Measurements from ENCODE around the gene SMARCD3.

SMARCD3 gene

GRCh38 chr7:151251328-151251688 lies 2.8 kb upstream of the SMARCD3 start:
- TF ChIP-seq PAX5 (IDR thresholded peaks at IDR 0.05; ENCODE audit: insufficient read depth, low read length, severe bottlenecking) = no peak
- no peak for TF ChIP-seq TAF1 (IDR thresholded peaks at IDR 0.05; ENCODE audit: low read depth, low read length)
- no peak for TF ChIP-seq POLR2AphosphoS5 (IDR thresholded peaks at IDR 0.05; ENCODE audit: low read depth, low read length)
- TF ChIP-seq SPI1 (IDR thresholded peaks at IDR 0.05; ENCODE audit: low read depth, low read length) = no peak
- TF ChIP-seq POU2F2 (IDR thresholded peaks at IDR 0.05; ENCODE audit: low read depth, low read length) = no peak
- no peak for TF ChIP-seq POLR2A (IDR thresholded peaks at IDR 0.05; ENCODE audit: low read depth, low read length)
- FAIRE-seq = no peak
- no peak for DNase-seq (ENCODE audit: insufficient read length, low spot score)

- no peak for DNase-seq (ENCODE audit: insufficient read length, low spot score)
- no peak for FAIRE-seq
- no peak for TF ChIP-seq SPI1 (IDR thresholded peaks at IDR 0.05; ENCODE audit: low read depth, low read length)
- TF ChIP-seq POLR2AphosphoS5 (IDR thresholded peaks at IDR 0.05; ENCODE audit: low read depth, low read length) = no peak
- TF ChIP-seq TAF1 (IDR thresholded peaks at IDR 0.05; ENCODE audit: low read depth, low read length) = no peak
- no peak for TF ChIP-seq POU2F2 (IDR thresholded peaks at IDR 0.05; ENCODE audit: low read depth, low read length)
- no peak for TF ChIP-seq PAX5 (IDR thresholded peaks at IDR 0.05; ENCODE audit: insufficient read depth, low read length, severe bottlenecking)
- no peak for TF ChIP-seq POLR2A (IDR thresholded peaks at IDR 0.05; ENCODE audit: low read depth, low read length)
Observed at GRCh38 chr7:151250181-151251132, 2.0 kb upstream of the SMARCD3 start.

- no peak for TF ChIP-seq POLR2A (IDR thresholded peaks at IDR 0.05; ENCODE audit: low read depth, low read length)
- TF ChIP-seq SPI1 (IDR thresholded peaks at IDR 0.05; ENCODE audit: low read depth, low read length) = no peak
- TF ChIP-seq POU2F2 (IDR thresholded peaks at IDR 0.05; ENCODE audit: low read depth, low read length) = no peak
- TF ChIP-seq TAF1 (IDR thresholded peaks at IDR 0.05; ENCODE audit: low read depth, low read length) = no peak
- TF ChIP-seq POLR2AphosphoS5 (IDR thresholded peaks at IDR 0.05; ENCODE audit: low read depth, low read length) = no peak
- TF ChIP-seq PAX5 (IDR thresholded peaks at IDR 0.05; ENCODE audit: insufficient read depth, low read length, severe bottlenecking) = no peak
- FAIRE-seq (no peak), DNase-seq (ENCODE audit: insufficient read length, low spot score) (no peak)
Observed at GRCh38 chr7:151249732-151250072, 1.2 kb upstream of the SMARCD3 start.

- peak; percentile 16 for FAIRE-seq
- DNase-seq (ENCODE audit: insufficient read length, low spot score) = no peak
Observed at GRCh38 chr7:151249034-151249731, 689 bp upstream of the SMARCD3 start.

DNA sequence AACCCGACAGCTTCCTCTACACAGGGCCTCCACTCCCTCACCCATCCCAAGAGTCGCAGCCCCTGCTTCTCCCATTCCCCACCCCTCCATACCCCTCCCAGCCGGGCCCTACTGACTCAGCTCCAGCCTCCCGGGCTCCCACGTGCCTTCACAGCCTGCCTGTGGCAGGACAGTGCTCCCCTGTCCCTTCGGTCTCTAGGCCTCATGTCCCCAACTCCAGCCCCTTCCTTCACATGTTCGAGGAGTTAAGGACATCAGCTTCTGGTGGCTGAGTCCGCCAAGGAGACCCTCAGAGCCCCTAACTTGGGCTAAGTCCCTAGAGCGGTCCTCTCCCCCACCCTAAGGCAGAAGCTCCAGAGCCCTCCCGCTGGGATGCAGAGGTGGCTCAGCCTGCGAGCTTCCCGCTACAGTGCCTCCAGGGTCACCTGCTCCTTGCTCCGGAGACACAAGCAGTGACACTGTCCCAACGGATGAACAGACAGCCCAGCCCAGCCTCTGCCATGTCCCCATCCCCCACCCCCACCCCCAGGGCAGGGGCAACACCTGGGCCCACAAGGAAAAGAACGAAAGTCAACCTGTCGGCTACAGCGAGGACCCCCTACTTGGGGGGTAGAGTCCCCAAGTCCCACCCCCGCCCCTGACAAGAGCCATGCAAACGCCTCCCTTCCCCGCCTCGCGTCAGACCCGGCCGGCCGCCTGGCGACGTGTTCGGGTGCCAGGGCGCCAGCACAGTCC lies 716 bp downstream of the SMARCD3 start:
- FAIRE-seq (no peak), DNase-seq (ENCODE audit: insufficient read length, low spot score) (no peak)
- TF ChIP-seq TAF1 (IDR thresholded peaks at IDR 0.05; ENCODE audit: low read depth, low read length) (no peak), POU2F2 (IDR thresholded peaks at IDR 0.05; ENCODE audit: low read depth, low read length) (no peak), SPI1 (IDR thresholded peaks at IDR 0.05; ENCODE audit: low read depth, low read length) (no peak), POLR2A (IDR thresholded peaks at IDR 0.05; ENCODE audit: low read depth, low read length) (no peak), PAX5 (IDR thresholded peaks at IDR 0.05; ENCODE audit: insufficient read depth, low read length, severe bottlenecking) (no peak)

More at GRCh38 chr7:151249034-151249731, 689 bp upstream of the SMARCD3 start:
- no peak for TF ChIP-seq PAX5 (IDR thresholded peaks at IDR 0.05; ENCODE audit: insufficient read depth, low read length, severe bottlenecking)
- TF ChIP-seq SPI1 (IDR thresholded peaks at IDR 0.05; ENCODE audit: low read depth, low read length) = no peak
- no peak for TF ChIP-seq POU2F2 (IDR thresholded peaks at IDR 0.05; ENCODE audit: low read depth, low read length)
- TF ChIP-seq TAF1 (IDR thresholded peaks at IDR 0.05; ENCODE audit: low read depth, low read length) = no peak
- TF ChIP-seq POLR2AphosphoS5 (IDR thresholded peaks at IDR 0.05; ENCODE audit: low read depth, low read length) = no peak
- no peak for TF ChIP-seq POLR2A (IDR thresholded peaks at IDR 0.05; ENCODE audit: low read depth, low read length)

GRCh38 chr7:151246851-151247580 lies 1.5 kb downstream of the SMARCD3 start:
- DNase-seq (ENCODE audit: insufficient read length, low spot score) = no peak
- TF ChIP-seq POLR2AphosphoS5 (IDR thresholded peaks at IDR 0.05; ENCODE audit: low read depth, low read length) (no peak), TAF1 (IDR thresholded peaks at IDR 0.05; ENCODE audit: low read depth, low read length) (no peak), PAX5 (IDR thresholded peaks at IDR 0.05; ENCODE audit: insufficient read depth, low read length, severe bottlenecking) (no peak), SPI1 (IDR thresholded peaks at IDR 0.05; ENCODE audit: low read depth, low read length) (no peak), POU2F2 (IDR thresholded peaks at IDR 0.05; ENCODE audit: low read depth, low read length) (no peak), POLR2A (IDR thresholded peaks at IDR 0.05; ENCODE audit: low read depth, low read length) (no peak)
- no peak for FAIRE-seq

DNA sequence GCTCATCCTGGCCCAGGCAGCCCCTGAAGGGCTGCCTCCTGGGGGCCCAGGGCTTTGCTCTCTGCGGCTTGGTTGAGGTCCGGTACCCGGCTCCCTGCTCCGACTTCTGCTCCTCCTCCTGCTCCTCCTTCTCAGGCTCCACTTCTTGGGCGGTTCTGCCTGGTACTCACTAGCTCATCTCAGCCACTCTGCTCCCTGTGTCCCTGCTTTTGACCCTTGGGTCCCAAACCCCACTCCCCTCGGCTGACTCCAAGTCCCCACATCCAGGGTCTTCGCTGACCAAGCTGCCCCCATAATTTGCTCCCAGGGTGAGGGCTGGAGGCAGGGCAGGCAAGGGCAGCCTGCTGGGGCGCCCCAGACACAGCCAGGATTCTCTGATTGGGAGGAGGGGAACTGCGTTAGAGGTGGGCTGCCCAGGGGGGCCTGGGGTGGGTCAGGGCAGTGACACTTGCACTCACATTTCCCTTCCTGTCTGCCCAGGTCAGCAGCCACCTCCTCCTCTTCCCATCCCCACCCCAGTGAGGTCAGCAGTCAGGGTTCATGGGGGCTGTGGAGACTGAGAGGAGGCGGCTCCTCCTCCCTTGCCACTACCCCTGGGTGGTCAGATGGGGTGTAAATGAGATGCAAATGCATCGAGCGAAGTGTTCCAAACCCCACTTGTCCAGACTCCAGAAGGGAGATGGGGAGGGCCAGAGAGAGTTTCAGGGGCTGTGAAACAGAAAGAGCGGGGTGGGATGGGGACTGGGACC lies 2.2 kb downstream of the SMARCD3 start:
- DNase-seq (ENCODE audit: insufficient read length, low spot score) = no peak
- no peak for TF ChIP-seq SPI1 (IDR thresholded peaks at IDR 0.05; ENCODE audit: low read depth, low read length)
- TF ChIP-seq POLR2A (IDR thresholded peaks at IDR 0.05; ENCODE audit: low read depth, low read length) = no peak
- no peak for TF ChIP-seq POU2F2 (IDR thresholded peaks at IDR 0.05; ENCODE audit: low read depth, low read length)
- TF ChIP-seq PAX5 (IDR thresholded peaks at IDR 0.05; ENCODE audit: insufficient read depth, low read length, severe bottlenecking) = no peak
- no peak for TF ChIP-seq TAF1 (IDR thresholded peaks at IDR 0.05; ENCODE audit: low read depth, low read length)
- no peak for TF ChIP-seq POLR2AphosphoS5 (IDR thresholded peaks at IDR 0.05; ENCODE audit: low read depth, low read length)
- no peak for FAIRE-seq

All from GM12891 (cell line).